Prostate gland (tissue), 2 donors: ENCODE results near the gene TMEM212.

Source experiments
- POLR2A ChIP-seq: fragments of 450-650 bp; IDR thresholded peaks from one replicate; pipeline ENCODE4 v1.6.1; 2016; ENCODE audit warnings: antibody characterized with exemption, mild to moderate bottlenecking
- TF ChIP-seq, protein P1 (sequence below), 4 experiments: fragments of 200-600 bp in 2 of 4; fragments of 450-650 bp in 2 of 4; sonication (generic) in 2 of 4; IDR thresholded peaks; 1 replicate in 3 of 4; 2 replicates in 1 of 4; pipeline ENCODE4 v1.5.1; 2016 to 2019; ENCODE audit warnings: antibody characterized with exemption in 4 of 4, mild to moderate bottlenecking in 2 of 4, moderate library complexity in 2 of 4

GRCh38 chr3:171846597-171846996 is 3.4 kb downstream of the TMEM212 start:
- TF ChIP-seq, protein P1, sequence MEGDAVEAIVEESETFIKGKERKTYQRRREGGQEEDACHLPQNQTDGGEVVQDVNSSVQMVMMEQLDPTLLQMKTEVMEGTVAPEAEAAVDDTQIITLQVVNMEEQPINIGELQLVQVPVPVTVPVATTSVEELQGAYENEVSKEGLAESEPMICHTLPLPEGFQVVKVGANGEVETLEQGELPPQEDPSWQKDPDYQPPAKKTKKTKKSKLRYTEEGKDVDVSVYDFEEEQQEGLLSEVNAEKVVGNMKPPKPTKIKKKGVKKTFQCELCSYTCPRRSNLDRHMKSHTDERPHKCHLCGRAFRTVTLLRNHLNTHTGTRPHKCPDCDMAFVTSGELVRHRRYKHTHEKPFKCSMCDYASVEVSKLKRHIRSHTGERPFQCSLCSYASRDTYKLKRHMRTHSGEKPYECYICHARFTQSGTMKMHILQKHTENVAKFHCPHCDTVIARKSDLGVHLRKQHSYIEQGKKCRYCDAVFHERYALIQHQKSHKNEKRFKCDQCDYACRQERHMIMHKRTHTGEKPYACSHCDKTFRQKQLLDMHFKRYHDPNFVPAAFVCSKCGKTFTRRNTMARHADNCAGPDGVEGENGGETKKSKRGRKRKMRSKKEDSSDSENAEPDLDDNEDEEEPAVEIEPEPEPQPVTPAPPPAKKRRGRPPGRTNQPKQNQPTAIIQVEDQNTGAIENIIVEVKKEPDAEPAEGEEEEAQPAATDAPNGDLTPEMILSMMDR (IDR thresholded peaks at IDR 0.05) = no peak
- TF ChIP-seq POLR2A = no peak
